Left lung (tissue), 10 donors: ENCODE results near the gene SNRNP35. TPM values are rescaled to one million over a fixed set of nuclear protein-coding genes. Genes with fewer than 3 reads are reported as not detected.
"Not testable (repeated sequence)": the region's sequence is repeated elsewhere in the genome, so short reads cannot be mapped to it uniquely, and the experiment has no call there.

Source experiments
- ATAC-seq: fragments of 200-7000 bp; cut with Tn5 transposase; one replicate; pipeline ENCODE4 v1.9.1; 2020; ENCODE audit warnings: moderate library complexity
- DNase-seq, 4 donors: peaks; one replicate each; pipeline ENCODE4 v3.0.0-alpha.2; 2013 to 2020
- H3K27ac ChIP-seq, 2 donors: fragments of 200-600 bp; sonication (generic) in 1 of 2; one replicate each; pipeline versions ENCODE4 v1.5.0 to v1.8.0; 2020 to 2021
- H3K27me3 ChIP-seq, 2 donors: fragments of 200-600 bp; sonication (generic) in 1 of 2; one replicate each; pipeline versions ENCODE4 v1.5.0 to v1.8.0; 2020 to 2021
- H3K36me3 ChIP-seq, 2 donors: fragments of 200-600 bp; sonication (generic) in 1 of 2; one replicate each; pipeline versions ENCODE4 v1.5.0 to v1.8.0; 2020 to 2021
- H3K4me1 ChIP-seq, 2 donors: fragments of 200-600 bp; one replicate each; pipeline ENCODE4 v1.8.0; 2021
- H3K4me3 ChIP-seq, 2 donors: fragments of 200-600 bp; sonication (generic) in 1 of 2; one replicate each; pipeline versions ENCODE4 v1.5.0 to v1.8.0; 2020 to 2021; ENCODE audit warnings: mild to moderate bottlenecking in 1 of 2
- H3K9me3 ChIP-seq, 2 donors: fragments of 200-600 bp; sonication (generic) in 1 of 2; one replicate each; pipeline versions ENCODE4 v1.5.0 to v1.8.0; 2020 to 2021
- intact Hi-C, 2 donors: fragments of 100-400 bp; cut with DNase I; formaldehyde crosslinking; loops; one replicate each; pipeline versions ENCODE4 v1.11.2 to v1.14.2; 2022
- polyA plus RNA-seq, 6 donors: library from polyadenylated mRNA; unstranded; fragments of 120-200 nt; gene quantifications; one replicate each; pipeline ENCODE4 v1.2.1, GENCODE V29; 2013; ENCODE audit not compliant: insufficient read length in 6 of 6
- total RNA-seq, 2 donors: library from RNA; stranded (reverse); fragmentation: NEBNext Ultra II Directional; extraction: Animal tissue kit (Norgen Biotek cat#: 25700); gene quantifications; one replicate each; pipeline ENCODE4 v1.2.1, GENCODE V29; 2021
- TF ChIP-seq, protein P1 (sequence below), 2 donors: fragments of 200-600 bp; sonication (generic) in 1 of 2; IDR thresholded peaks; one replicate each; pipeline versions ENCODE4 v1.5.0 to v1.8.0; 2021; ENCODE audit warnings: antibody characterized with exemption in 2 of 2
- donor health status: DM: no; HTN: yes; CAD: no.
- donor health status: DM: no; HTN: no; CAD: no.

Gene SNRNP35
- total and polyA plus RNA-seq, 8 donors: 22.6 to 42.6 (median 37.8) TPM

DNA sequence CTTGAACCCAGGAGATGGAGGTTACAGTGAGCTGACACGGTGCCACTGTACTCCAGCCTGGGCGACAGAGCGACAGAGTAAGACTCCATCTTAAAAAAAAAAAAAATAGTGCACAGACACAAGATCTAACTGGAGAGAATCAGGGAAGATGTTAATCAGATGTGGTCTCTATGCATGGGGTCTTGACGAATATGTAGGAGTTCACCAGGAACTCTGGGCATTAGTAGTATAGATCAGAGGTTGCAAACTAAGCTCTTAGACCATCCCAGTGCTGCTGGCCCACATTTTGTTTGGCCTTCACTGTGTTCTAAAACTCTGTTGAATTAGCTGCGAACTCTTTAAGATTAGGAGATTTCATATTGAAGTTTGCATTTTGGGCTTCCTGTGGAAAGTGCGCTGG, 31.6 kb downstream of the SNRNP35 start:
- ATAC-seq: no peak
- intact Hi-C loops: no loop called here
- DNase-seq: peak in 1 of 4 donors; percentile 0
- no peak overlapping the region for H3K27ac ChIP-seq
- H3K27me3 ChIP-seq: no peaks in the 10 kb centered on the region
- no peak overlapping the region for H3K4me3 ChIP-seq
- no peaks in the 10 kb centered on the region for H3K4me1 ChIP-seq
- TF ChIP-seq, protein P1, sequence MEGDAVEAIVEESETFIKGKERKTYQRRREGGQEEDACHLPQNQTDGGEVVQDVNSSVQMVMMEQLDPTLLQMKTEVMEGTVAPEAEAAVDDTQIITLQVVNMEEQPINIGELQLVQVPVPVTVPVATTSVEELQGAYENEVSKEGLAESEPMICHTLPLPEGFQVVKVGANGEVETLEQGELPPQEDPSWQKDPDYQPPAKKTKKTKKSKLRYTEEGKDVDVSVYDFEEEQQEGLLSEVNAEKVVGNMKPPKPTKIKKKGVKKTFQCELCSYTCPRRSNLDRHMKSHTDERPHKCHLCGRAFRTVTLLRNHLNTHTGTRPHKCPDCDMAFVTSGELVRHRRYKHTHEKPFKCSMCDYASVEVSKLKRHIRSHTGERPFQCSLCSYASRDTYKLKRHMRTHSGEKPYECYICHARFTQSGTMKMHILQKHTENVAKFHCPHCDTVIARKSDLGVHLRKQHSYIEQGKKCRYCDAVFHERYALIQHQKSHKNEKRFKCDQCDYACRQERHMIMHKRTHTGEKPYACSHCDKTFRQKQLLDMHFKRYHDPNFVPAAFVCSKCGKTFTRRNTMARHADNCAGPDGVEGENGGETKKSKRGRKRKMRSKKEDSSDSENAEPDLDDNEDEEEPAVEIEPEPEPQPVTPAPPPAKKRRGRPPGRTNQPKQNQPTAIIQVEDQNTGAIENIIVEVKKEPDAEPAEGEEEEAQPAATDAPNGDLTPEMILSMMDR (IDR thresholded peaks at IDR 0.05): no peak
- H3K9me3 ChIP-seq: no peaks in the 10 kb centered on the region
- peaks cover 0 to 3% of the 10 kb centered on the region in 2 donors for H3K36me3 ChIP-seq

DNA sequence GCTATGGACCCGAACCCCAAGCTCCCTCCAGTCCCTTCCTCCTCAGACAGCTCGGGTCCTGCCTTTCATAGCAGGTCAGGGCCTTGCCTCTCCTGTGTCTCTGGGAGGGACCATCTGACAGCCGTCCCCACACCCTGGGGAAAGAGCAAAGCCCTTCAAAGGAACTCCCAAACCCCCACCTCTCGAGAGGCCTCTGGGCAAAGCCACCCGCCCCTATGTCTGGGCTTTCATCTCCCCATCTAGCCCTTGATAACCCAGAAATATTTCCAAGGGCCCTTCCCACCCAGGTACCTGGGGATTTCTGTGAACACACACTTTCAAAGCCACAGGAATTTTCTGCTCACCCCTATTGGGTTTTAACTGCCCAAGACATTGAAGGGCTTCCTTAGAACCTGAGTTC, 32.1 kb downstream of the SNRNP35 start:
- Histone ChIP-seq H3K27ac (no peak overlapping the region), H3K27me3 (no peaks in the 10 kb centered on the region), H3K4me3 (no peak overlapping the region), H3K9me3 (no peaks in the 10 kb centered on the region), H3K4me1 (no peaks in the 10 kb centered on the region), H3K36me3 (no peaks in the 10 kb centered on the region)
- peak; percentile 77 for ATAC-seq
- peak in 3 of 4 donors; percentile 8 to 38 (median 16) for DNase-seq
- intact Hi-C loops: no loop called here
- TF ChIP-seq, protein P1 (IDR thresholded peaks at IDR 0.05): no peak

DNA sequence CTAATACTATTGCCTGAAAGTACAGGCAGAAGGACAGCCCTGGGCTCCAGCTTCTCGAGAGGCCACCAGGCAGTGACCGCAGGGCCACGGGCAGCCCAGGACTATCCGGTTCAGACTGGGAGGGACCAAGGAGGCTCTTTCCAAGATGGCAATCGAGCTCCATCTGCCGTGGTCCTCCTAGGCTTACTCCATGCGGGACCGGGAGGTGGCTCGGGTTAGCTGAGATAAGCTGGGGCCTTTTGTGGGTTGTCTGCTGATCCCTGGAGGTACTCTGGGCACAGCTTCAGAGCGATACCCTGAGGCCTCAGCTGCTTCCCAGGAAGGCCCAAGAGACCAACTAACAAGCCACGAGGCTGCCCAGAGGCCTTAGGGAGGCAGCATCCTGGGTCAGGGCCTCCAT, 33.1 kb downstream of the SNRNP35 start:
- Histone ChIP-seq H3K27ac (no peak overlapping the region), H3K36me3 (no peaks in the 10 kb centered on the region), H3K4me3 (no peak overlapping the region), H3K27me3 (no peaks in the 10 kb centered on the region), H3K4me1 (no peaks in the 10 kb centered on the region), H3K9me3 (no peaks in the 10 kb centered on the region)
- ATAC-seq (no peak), DNase-seq (no peak)
- TF ChIP-seq, protein P1 (IDR thresholded peaks at IDR 0.05): no peak
- intact Hi-C loops: no loop called here

DNA sequence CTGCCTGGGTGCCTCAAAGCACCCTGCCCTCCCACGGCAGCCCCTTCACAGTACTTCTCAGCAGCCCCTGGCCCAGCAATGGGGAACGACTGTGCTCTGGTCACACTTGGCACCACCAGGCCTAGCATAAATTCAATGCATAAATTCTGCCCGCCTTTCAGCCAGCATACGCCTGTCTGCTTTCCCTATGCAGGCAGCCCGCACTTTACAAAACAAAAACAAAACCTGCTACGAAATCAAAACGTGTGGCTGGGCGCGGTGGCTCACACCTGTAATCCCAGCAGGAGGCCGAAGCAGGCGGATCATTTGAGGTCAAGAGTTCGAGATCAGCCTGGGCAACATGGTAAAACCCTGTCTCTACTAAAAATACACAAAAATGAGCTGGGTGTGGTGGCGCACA, 33.5 kb downstream of the SNRNP35 start:
- Histone ChIP-seq H3K9me3 (no peaks in the 10 kb centered on the region), H3K36me3 (peaks cover 0 to 2% of the 10 kb centered on the region in 2 donors), H3K4me1 (no peaks in the 10 kb centered on the region), H3K27ac (no peak overlapping the region), H3K27me3 (no peaks in the 10 kb centered on the region), H3K4me3 (no peak overlapping the region)
- TF ChIP-seq, protein P1 (IDR thresholded peaks at IDR 0.05): no peak
- DNase-seq (no peak), ATAC-seq (no peak)
- intact Hi-C loops: no loop called here

DNA sequence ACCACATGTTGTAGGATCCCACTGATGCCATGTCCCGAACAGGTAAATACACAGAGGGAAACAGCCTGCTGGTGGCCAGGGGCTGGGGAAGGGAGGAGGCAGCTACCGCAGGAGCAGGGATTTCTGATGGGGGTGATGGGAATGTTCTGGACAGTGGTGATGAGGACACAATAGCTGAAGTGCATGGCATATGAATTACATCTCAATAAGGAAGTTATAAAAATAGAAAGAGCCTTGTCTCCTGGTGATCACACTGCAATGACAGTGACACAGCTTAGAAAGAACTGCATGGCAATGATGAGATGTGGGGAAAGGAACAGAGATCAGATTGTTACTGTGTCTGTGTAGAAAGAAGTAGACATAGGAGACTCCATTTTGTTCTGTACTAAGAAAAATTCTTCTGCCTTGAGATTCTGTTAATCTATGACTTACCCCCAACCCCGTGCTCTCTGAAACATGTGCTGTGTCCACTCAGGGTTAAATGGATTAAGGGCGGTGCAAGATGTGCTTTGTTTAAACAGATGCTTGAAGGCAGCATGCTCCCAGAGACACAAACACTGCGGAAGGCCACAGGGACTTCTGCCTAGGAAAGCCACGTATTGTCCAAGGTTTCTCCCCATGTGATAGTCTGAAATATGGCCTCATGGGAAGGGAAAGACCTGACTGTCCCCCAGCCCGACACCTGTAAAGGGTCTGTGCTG, 34.5 kb downstream of the SNRNP35 start:
- ATAC-seq, H3K4me3 ChIP-seq, H3K4me1 ChIP-seq, H3K9me3 ChIP-seq, intact Hi-C loops, H3K27ac ChIP-seq, H3K27me3 ChIP-seq, DNase-seq: not testable (repeated sequence)
- peaks cover 0 to 12% of the 10 kb centered on the region in 2 donors for H3K36me3 ChIP-seq
